ENCODE measurements around the gene RXFP3. TPM values are rescaled to one million over a fixed set of nuclear protein-coding genes. Genes with fewer than 3 reads are reported as not detected.

RXFP3 gene, protein sequence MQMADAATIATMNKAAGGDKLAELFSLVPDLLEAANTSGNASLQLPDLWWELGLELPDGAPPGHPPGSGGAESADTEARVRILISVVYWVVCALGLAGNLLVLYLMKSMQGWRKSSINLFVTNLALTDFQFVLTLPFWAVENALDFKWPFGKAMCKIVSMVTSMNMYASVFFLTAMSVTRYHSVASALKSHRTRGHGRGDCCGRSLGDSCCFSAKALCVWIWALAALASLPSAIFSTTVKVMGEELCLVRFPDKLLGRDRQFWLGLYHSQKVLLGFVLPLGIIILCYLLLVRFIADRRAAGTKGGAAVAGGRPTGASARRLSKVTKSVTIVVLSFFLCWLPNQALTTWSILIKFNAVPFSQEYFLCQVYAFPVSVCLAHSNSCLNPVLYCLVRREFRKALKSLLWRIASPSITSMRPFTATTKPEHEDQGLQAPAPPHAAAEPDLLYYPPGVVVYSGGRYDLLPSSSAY
- total RNA-seq = not detected

DNA sequence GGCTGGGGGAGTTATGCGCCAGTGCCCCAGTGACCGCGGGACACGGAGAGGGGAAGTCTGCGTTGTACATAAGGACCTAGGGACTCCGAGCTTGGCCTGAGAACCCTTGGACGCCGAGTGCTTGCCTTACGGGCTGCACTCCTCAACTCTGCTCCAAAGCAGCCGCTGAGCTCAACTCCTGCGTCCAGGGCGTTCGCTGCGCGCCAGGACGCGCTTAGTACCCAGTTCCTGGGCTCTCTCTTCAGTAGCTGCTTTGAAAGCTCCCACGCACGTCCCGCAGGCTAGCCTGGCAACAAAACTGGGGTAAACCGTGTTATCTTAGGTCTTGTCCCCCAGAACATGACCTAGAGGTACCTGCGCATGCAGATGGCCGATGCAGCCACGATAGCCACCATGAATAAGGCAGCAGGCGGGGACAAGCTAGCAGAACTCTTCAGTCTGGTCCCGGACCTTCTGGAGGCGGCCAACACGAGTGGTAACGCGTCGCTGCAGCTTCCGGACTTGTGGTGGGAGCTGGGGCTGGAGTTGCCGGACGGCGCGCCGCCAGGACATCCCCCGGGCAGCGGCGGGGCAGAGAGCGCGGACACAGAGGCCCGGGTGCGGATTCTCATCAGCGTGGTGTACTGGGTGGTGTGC, at the start of gene RXFP3:
TSS of gene RXFP3 (plus strand) at position 6 of the 636 bp plus-strand sequence. CDS start at position 361, 355 bp downstream.
- TF ChIP-seq, protein P1, sequence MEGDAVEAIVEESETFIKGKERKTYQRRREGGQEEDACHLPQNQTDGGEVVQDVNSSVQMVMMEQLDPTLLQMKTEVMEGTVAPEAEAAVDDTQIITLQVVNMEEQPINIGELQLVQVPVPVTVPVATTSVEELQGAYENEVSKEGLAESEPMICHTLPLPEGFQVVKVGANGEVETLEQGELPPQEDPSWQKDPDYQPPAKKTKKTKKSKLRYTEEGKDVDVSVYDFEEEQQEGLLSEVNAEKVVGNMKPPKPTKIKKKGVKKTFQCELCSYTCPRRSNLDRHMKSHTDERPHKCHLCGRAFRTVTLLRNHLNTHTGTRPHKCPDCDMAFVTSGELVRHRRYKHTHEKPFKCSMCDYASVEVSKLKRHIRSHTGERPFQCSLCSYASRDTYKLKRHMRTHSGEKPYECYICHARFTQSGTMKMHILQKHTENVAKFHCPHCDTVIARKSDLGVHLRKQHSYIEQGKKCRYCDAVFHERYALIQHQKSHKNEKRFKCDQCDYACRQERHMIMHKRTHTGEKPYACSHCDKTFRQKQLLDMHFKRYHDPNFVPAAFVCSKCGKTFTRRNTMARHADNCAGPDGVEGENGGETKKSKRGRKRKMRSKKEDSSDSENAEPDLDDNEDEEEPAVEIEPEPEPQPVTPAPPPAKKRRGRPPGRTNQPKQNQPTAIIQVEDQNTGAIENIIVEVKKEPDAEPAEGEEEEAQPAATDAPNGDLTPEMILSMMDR (IDR thresholded peaks at IDR 0.05; ENCODE audit: low read depth) = no peak

DNA sequence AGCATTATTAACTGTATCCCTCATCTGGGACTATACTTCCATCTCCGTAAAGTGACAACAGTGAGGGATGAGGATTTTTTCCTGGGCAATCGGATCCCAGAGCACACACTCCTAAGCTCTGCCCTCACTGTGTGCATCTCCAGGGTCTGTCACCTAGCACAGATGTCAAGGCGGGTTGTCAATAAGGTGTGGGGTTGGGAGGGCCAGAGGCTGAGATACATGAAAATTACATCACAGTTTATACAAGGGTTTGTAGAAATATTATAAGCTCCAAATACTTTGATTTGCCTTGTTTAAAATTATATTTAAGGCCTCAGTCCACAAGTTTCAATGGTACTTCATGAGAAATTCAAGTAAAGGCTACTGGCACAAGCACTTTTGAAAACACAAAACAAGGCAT, 48.9 kb upstream of the RXFP3 start:
- TF ChIP-seq, protein P1 (IDR thresholded peaks at IDR 0.05; ENCODE audit: low read depth) = no peak

DNA sequence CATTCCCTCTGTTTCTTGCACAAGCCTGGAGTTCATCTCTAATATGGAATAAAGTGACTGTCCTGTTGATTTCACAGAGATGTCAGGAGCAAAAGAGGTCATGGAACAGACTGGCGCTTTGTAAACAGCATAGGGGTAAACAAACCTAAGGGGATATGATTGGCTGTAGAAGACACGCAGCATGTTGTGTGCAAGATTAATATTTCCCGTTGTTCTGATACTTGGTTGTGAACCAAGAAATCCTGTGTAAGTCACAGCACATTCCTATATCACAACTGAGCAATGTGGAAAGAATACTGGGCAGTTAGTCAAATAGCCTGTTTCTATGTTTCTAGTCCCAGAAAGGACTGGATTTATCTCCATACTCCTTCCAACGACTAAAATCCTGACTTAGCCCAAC, 47.6 kb upstream of the RXFP3 start:
- TF ChIP-seq, protein P1 (IDR thresholded peaks at IDR 0.05; ENCODE audit: low read depth) = no peak

DNA sequence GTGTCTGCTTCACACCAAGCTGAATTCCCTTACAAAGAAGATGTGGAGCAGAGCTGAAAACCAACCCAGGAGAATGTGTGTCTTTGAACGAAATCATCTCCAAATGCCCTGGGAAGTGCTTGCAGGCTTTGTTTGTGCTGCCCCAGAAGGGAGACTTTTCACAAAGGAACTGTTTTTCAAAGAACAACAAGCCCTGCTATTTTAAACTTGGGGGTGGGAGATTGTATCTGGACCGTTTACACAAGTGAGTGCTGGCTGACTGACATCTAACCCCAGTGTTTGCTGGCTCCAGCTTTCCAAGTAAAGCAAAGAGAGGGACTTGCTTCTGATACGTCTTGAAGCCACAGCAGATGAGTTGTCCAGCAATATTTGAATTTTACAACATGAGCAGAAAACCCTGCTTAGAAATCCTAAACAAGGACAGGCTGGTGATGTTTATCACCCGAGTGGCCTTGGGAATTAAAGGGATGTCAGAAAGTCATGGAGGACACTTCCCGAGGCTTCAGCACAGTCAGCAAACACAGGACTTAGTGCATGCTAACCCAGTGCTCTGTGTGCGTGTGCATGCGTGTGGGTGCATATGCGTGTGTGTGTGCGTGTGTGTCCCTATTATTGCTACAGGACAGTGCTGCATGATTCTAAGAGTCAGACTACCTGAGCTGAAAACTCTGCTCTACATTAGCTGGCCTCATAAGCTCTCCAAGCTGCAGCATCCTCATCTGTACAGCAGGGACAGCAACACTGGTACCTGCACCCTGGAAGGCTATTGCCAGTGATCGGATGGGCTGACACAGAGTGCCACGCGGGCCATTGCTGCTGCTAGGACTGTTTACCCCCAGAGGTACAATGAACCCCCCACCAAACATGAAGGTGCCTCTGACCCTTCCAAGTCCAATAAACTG, 45.8 kb upstream of the RXFP3 start:
- TF ChIP-seq, protein P1 (IDR thresholded peaks at IDR 0.05; ENCODE audit: low read depth) = no peak

DNA sequence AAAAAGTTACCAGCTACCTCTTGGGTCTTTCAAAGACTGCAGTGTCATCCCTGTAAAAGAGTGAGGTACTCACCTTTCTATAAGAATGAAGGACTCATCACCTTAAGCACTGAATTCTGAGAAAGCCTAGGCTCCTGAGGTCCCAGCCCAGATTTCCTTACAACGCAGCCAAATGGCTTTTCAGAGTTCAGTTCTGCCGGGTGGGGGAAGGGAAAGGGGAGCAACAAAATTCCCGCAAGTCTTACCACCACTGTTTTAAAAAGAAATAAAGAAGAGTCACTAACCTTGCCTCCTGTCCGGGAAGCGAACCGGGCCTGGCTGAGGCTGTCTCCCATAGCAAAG, 44.8 kb upstream of the RXFP3 start:
- TF ChIP-seq, protein P1 (IDR thresholded peaks at IDR 0.05; ENCODE audit: low read depth) = no peak

DNA sequence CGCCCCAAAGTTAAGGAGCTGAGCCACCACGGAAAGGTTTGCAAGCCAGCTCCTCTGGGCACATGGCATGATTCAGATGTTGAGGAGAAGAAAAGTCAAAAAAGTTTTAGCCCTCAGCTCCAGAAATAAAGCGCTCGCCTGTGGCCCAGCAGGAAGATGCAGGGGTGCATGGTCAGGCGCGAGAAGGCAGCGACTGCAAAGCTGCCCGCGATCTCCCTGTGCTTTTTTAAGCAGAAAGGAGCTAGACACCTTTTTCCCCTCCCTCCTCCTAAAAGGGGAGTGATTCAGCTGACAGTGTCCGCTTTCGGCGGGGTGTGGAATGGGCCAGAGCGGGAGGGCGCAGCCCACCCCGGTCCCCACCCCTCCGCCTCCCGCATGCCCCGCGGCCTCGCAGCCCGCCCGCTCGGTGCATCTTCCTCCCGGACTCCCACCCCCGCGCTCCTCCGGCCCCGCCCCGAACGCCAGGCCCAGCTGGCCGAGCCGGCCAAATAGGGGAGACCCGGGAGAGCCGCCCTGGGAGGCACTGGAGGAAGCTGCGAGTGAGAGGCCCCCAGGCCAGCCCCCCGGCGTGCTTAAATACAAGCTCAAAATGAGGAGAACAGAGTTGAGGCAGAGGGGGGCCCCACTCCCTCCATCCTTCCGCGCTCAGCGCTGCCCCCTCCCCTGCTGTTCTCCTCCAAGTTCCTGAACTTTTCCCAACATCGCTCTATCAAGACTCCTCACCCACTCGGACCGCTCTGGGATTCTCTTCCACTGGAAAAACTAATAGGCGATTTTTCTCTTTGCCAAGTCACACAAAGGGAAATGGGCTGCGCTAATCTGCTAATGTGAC, 44.2 kb upstream of the RXFP3 start, which contains the start of gene ADAMTS12:
TSS of gene ADAMTS12 (minus strand) at position 203 of the 832 bp plus-strand sequence. CDS start at position 69, 134 bp downstream.
- TF ChIP-seq, protein P1 (IDR thresholded peaks at IDR 0.05; ENCODE audit: low read depth) = no peak
